GM23338 (cell line): Measurements from ENCODE around the gene EIF2AK3. TPM values are rescaled to one million over a fixed set of nuclear protein-coding genes. Genes with fewer than 3 reads are reported as not detected.

Experiments used
- ATAC-seq: fragments of 200-7000 bp; cut with Tn5 transposase; 3 replicates; pipeline ENCODE4 v1.9.1; 2020
- DNase-seq: peaks from one replicate; pipeline ENCODE4 v3.0.0-alpha.2; 2015; ENCODE audit warnings: low spot score
- H2AFZ ChIP-seq: fragments of 200-600 bp; sonication (generic); 2 replicates; pipeline ENCODE4 v1.8.0; 2016; ENCODE audit warnings: antibody characterized with exemption, mild to moderate bottlenecking, moderate library complexity
- H3F3A ChIP-seq: fragments of 200-600 bp; sonication (generic); replicated peaks from 2 replicates; pipeline ENCODE4 v1.8.0; 2017; ENCODE audit warnings: antibody characterized with exemption, mixed run types, low read depth
- H3K27ac ChIP-seq: fragments of 200-600 bp; sonication (generic); 2 replicates; pipeline ENCODE4 v1.6.1; 2016; ENCODE audit warnings: low read depth
- H3K27me3 ChIP-seq: fragments of 200-600 bp; sonication (generic); 2 replicates; pipeline ENCODE4 v1.8.0; 2016; ENCODE audit warnings: mild to moderate bottlenecking, mixed run types, moderate library complexity; ENCODE audit not compliant: insufficient read depth
- H3K36me3 ChIP-seq: fragments of 200-600 bp; sonication (generic); 2 replicates; pipeline ENCODE4 v1.8.0; 2016; ENCODE audit warnings: mild to moderate bottlenecking; ENCODE audit not compliant: insufficient read depth
- H3K4me1 ChIP-seq: fragments of 200-600 bp; sonication (generic); 2 replicates; pipeline ENCODE4 v1.8.0; 2016; ENCODE audit warnings: mild to moderate bottlenecking, moderate library complexity; ENCODE audit not compliant: insufficient read depth
- H3K4me2 ChIP-seq: fragments of 200-600 bp; sonication (generic); 2 replicates; pipeline ENCODE4 v1.7.1; 2017; ENCODE audit warnings: mixed run types
- H3K4me3 ChIP-seq: fragments of 200-600 bp; sonication (generic); 2 replicates; pipeline ENCODE4 v1.6.1; 2016; ENCODE audit warnings: mixed run types
- H3K79me2 ChIP-seq: fragments of 200-600 bp; sonication (generic); replicated peaks from 2 replicates; pipeline ENCODE4 v1.8.0; 2017; ENCODE audit warnings: mild to moderate bottlenecking; ENCODE audit not compliant: insufficient read depth
- H3K9me2 ChIP-seq: fragments of 200-600 bp; sonication (generic); 2 replicates; pipeline ENCODE4 v1.8.0; 2017; ENCODE audit not compliant: insufficient read depth
- H4K20me1 ChIP-seq: fragments of 200-600 bp; sonication (generic); replicated peaks from 2 replicates; pipeline ENCODE4 v1.8.0; 2017; ENCODE audit warnings: mild to moderate bottlenecking; ENCODE audit not compliant: insufficient read depth
- H3K27ac Mint-ChIP-seq: 2 replicates; pipeline ENCODE4 v1.8.0; 2020; ENCODE audit warnings: inconsistent platforms, mild to moderate bottlenecking, moderate library complexity, mixed read lengths
- H3K27me3 Mint-ChIP-seq: 3 replicates; pipeline ENCODE4 v1.8.0; 2022; ENCODE audit warnings: low read depth, mild to moderate bottlenecking, moderate library complexity, mixed read lengths, inconsistent platforms; ENCODE audit not compliant: insufficient read depth, poor library complexity
- H3K36me3 Mint-ChIP-seq: 3 replicates; pipeline ENCODE4 v1.8.0; 2021; ENCODE audit warnings: low read depth, mild to moderate bottlenecking, inconsistent platforms, moderate library complexity, mixed read lengths
- H3K4me1 Mint-ChIP-seq: 3 replicates; pipeline ENCODE4 v1.8.0; 2020; ENCODE audit warnings: mild to moderate bottlenecking, inconsistent platforms, mixed read lengths
- H3K4me3 Mint-ChIP-seq: 3 replicates; pipeline ENCODE4 v1.8.0; 2021; ENCODE audit warnings: moderate library complexity, mild to moderate bottlenecking, inconsistent platforms, mixed read lengths
- H3K9me3 Mint-ChIP-seq: 3 replicates; pipeline ENCODE4 v1.8.0; 2020; ENCODE audit warnings: moderate library complexity, mild to moderate bottlenecking, inconsistent platforms, mixed read lengths
- CREB1 ChIP-seq: fragments of 250-450 bp; sonication (Bioruptor Pico); IDR thresholded peaks from 2 replicates; pipeline ENCODE4 v1.5.0; 2020; ENCODE audit warnings: low read depth, mild to moderate bottlenecking, moderate library complexity
- EZH2 ChIP-seq: fragments of 200-600 bp; sonication (generic); IDR thresholded peaks from one replicate; pipeline ENCODE4 v1.8.0; 2017; ENCODE audit warnings: antibody characterized with exemption, mild to moderate bottlenecking, low read depth; ENCODE audit not compliant: unreplicated experiment
- EZH2phosphoT487 ChIP-seq: fragments of 200-600 bp; sonication (generic); IDR thresholded peaks from one replicate; pipeline ENCODE4 v1.8.1; 2018; ENCODE audit warnings: antibody characterized with exemption; ENCODE audit not compliant: unreplicated experiment
- JUNB ChIP-seq: IDR thresholded peaks from one replicate; pipeline ENCODE4 v1.6.1; 2016; ENCODE audit warnings: antibody characterized with exemption; ENCODE audit not compliant: unreplicated experiment
- NANOG ChIP-seq: IDR thresholded peaks from 2 replicates; pipeline ENCODE4 v1.6.1; 2016; ENCODE audit warnings: antibody characterized with exemption, borderline replicate concordance
- POLR2AphosphoS5 ChIP-seq: IDR thresholded peaks from 2 replicates; pipeline ENCODE4 v1.6.1; 2016; ENCODE audit warnings: antibody characterized with exemption, low read depth
- STAT1 ChIP-seq: IDR thresholded peaks from one replicate; pipeline ENCODE4 v1.6.1; 2016; ENCODE audit warnings: antibody characterized with exemption; ENCODE audit not compliant: unreplicated experiment
- ZNF114 ChIP-seq: fragments of 250-450 bp; sonication (Bioruptor Pico); IDR thresholded peaks from 2 replicates; pipeline ENCODE4 v1.5.0; 2020; ENCODE audit warnings: mild to moderate bottlenecking, moderate library complexity
- ZNF331 ChIP-seq: fragments of 250-450 bp; sonication (Bioruptor Pico); IDR thresholded peaks from 2 replicates; pipeline ENCODE4 v1.5.0; 2020; ENCODE audit warnings: low read depth, mild to moderate bottlenecking, moderate library complexity
- polyA plus RNA-seq: library from polyadenylated mRNA; unstranded; fragments of >200 nt; fragmentation: Nextera tagmentation; extraction: Ambion mirVana; gene quantifications from 2 replicates; pipeline ENCODE4 v1.2.1, GENCODE V29; 2016
- total RNA-seq: library from RNA; depleted of rRNA; stranded (reverse); fragments of >200 nt; shearing (Covaris generic); gene quantifications from 2 replicates; pipeline ENCODE4 v1.2.3, GENCODE V29; 2014
- TF ChIP-seq, protein P1 (sequence below): fragments of 250-450 bp; sonication (Bioruptor Pico); IDR thresholded peaks from 2 replicates; pipeline ENCODE4 v1.5.0; 2020; ENCODE audit warnings: mild to moderate bottlenecking, moderate library complexity
- TF ChIP-seq, protein P2 (sequence below): IDR thresholded peaks from one replicate; pipeline ENCODE4 v1.6.1; 2018; ENCODE audit warnings: antibody characterized with exemption; ENCODE audit not compliant: unreplicated experiment
- TF ChIP-seq, protein P3 (sequence below): IDR thresholded peaks from 2 replicates; pipeline ENCODE4 v1.6.1; 2016; ENCODE audit warnings: antibody characterized with exemption
- TF ChIP-seq, protein P4 (sequence below), 2 experiments: fragments of 200-600 bp in 1 of 2; sonication (generic) in 1 of 2; conservative IDR thresholded peaks; 2 replicates each; pipeline versions ENCODE4 v1.5.1 to v1.6.1; 2016 to 2017; ENCODE audit warnings: antibody characterized with exemption in 2 of 2, low read depth in 2 of 2, mild to moderate bottlenecking in 2 of 2, moderate library complexity in 1 of 2

The EIF2AK3 gene
- total and polyA plus RNA-seq, 2 experiments from 2014 or later = 5.9 to 24.2 TPM

DNA sequence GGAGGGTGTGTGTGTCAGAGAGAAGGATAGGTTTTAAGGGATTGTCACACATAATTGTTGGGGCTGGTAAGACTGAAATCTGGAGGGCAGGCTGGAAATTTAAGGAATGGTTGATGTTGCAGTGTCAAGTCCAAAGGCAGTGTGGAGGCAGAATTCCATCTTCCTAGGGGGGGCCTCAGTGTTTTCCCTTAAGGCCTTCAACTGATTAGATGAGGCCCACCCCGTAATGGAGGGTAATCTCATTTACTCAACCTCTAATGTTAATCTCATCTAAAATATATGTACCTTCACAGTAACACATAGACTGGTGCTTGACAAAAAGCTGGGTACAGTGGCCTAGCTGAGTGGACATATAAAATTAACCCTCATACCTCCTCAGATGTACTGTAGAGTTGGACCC is 33.4 kb upstream of the EIF2AK3 start:
- no peak overlapping the region for H2AFZ ChIP-seq
- no peak overlapping the region for H3K4me3 Mint-ChIP-seq
- peaks cover 17% of the 10 kb centered on the region; the same call in 1 of the 2 replicates for H3K9me2 ChIP-seq
- no peaks in the 10 kb centered on the region for H3K27me3 ChIP-seq
- peaks cover 6% of the 10 kb centered on the region for H3K4me1 ChIP-seq
- no peaks in the 10 kb centered on the region for H3K36me3 Mint-ChIP-seq
- no peaks in the 10 kb centered on the region for H3K27me3 Mint-ChIP-seq
- no peaks in the 10 kb centered on the region for H3K36me3 ChIP-seq
- H3F3A ChIP-seq = 0 out of 2 replicates have a peak, but pooled peaks cover 4% of the 10 kb centered on the region
- peak overlapping the region; percentile 38; the same call in 1 of the 2 replicates for H3K27ac Mint-ChIP-seq
- H4K20me1 ChIP-seq = no peaks in the 10 kb centered on the region
- ATAC-seq (no peak), DNase-seq (no peak)
- H3K4me3 ChIP-seq = no peak overlapping the region
- H3K79me2 ChIP-seq = no peaks in the 10 kb centered on the region
- TF ChIP-seq, protein P1, sequence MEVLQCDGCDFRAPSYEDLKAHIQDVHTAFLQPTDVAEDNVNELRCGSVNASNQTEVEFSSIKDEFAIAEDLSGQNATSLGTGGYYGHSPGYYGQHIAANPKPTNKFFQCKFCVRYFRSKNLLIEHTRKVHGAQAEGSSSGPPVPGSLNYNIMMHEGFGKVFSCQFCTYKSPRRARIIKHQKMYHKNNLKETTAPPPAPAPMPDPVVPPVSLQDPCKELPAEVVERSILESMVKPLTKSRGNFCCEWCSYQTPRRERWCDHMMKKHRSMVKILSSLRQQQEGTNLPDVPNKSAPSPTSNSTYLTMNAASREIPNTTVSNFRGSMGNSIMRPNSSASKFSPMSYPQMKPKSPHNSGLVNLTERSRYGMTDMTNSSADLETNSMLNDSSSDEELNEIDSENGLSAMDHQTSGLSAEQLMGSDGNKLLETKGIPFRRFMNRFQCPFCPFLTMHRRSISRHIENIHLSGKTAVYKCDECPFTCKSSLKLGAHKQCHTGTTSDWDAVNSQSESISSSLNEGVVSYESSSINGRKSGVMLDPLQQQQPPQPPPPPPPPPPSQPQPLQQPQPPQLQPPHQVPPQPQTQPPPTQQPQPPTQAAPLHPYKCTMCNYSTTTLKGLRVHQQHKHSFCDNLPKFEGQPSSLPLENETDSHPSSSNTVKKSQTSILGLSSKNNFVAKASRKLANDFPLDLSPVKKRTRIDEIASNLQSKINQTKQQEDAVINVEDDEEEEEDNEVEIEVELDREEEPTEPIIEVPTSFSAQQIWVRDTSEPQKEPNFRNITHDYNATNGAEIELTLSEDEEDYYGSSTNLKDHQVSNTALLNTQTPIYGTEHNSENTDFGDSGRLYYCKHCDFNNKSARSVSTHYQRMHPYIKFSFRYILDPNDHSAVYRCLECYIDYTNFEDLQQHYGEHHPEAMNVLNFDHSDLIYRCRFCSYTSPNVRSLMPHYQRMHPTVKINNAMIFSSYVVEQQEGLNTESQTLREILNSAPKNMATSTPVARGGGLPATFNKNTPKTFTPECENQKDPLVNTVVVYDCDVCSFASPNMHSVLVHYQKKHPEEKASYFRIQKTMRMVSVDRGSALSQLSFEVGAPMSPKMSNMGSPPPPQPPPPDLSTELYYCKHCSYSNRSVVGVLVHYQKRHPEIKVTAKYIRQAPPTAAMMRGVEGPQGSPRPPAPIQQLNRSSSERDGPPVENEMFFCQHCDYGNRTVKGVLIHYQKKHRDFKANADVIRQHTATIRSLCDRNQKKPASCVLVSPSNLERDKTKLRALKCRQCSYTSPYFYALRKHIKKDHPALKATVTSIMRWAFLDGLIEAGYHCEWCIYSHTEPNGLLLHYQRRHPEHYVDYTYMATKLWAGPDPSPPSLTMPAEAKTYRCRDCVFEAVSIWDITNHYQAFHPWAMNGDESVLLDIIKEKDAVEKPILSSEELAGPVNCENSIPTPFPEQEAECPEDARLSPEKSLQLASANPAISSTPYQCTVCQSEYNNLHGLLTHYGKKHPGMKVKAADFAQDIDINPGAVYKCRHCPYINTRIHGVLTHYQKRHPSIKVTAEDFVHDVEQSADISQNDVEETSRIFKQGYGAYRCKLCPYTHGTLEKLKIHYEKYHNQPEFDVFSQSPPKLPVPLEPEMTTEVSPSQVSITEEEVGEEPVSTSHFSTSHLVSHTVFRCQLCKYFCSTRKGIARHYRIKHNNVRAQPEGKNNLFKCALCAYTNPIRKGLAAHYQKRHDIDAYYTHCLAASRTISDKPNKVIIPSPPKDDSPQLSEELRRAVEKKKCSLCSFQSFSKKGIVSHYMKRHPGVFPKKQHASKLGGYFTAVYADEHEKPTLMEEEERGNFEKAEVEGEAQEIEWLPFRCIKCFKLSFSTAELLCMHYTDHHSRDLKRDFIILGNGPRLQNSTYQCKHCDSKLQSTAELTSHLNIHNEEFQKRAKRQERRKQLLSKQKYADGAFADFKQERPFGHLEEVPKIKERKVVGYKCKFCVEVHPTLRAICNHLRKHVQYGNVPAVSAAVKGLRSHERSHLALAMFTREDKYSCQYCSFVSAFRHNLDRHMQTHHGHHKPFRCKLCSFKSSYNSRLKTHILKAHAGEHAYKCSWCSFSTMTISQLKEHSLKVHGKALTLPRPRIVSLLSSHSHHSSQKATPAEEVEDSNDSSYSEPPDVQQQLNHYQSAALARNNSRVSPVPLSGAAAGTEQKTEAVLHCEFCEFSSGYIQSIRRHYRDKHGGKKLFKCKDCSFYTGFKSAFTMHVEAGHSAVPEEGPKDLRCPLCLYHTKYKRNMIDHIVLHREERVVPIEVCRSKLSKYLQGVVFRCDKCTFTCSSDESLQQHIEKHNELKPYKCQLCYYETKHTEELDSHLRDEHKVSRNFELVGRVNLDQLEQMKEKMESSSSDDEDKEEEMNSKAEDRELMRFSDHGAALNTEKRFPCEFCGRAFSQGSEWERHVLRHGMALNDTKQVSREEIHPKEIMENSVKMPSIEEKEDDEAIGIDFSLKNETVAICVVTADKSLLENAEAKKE (CRISPR knock-in tag) = no peak
- TF ChIP-seq POLR2AphosphoS5 = no peak
- TF ChIP-seq ZNF114 = no peak
- no peak for TF ChIP-seq ZNF331 (CRISPR knock-in tag)
- no peak for TF ChIP-seq EZH2phosphoT487
- no peak for TF ChIP-seq STAT1
- TF ChIP-seq EZH2 = no peak
- TF ChIP-seq NANOG = no peak
- TF ChIP-seq CREB1 (CRISPR knock-in tag) = no peak
- TF ChIP-seq, protein P2, sequence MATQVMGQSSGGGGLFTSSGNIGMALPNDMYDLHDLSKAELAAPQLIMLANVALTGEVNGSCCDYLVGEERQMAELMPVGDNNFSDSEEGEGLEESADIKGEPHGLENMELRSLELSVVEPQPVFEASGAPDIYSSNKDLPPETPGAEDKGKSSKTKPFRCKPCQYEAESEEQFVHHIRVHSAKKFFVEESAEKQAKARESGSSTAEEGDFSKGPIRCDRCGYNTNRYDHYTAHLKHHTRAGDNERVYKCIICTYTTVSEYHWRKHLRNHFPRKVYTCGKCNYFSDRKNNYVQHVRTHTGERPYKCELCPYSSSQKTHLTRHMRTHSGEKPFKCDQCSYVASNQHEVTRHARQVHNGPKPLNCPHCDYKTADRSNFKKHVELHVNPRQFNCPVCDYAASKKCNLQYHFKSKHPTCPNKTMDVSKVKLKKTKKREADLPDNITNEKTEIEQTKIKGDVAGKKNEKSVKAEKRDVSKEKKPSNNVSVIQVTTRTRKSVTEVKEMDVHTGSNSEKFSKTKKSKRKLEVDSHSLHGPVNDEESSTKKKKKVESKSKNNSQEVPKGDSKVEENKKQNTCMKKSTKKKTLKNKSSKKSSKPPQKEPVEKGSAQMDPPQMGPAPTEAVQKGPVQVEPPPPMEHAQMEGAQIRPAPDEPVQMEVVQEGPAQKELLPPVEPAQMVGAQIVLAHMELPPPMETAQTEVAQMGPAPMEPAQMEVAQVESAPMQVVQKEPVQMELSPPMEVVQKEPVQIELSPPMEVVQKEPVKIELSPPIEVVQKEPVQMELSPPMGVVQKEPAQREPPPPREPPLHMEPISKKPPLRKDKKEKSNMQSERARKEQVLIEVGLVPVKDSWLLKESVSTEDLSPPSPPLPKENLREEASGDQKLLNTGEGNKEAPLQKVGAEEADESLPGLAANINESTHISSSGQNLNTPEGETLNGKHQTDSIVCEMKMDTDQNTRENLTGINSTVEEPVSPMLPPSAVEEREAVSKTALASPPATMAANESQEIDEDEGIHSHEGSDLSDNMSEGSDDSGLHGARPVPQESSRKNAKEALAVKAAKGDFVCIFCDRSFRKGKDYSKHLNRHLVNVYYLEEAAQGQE = no peak
- TF ChIP-seq, protein P3, sequence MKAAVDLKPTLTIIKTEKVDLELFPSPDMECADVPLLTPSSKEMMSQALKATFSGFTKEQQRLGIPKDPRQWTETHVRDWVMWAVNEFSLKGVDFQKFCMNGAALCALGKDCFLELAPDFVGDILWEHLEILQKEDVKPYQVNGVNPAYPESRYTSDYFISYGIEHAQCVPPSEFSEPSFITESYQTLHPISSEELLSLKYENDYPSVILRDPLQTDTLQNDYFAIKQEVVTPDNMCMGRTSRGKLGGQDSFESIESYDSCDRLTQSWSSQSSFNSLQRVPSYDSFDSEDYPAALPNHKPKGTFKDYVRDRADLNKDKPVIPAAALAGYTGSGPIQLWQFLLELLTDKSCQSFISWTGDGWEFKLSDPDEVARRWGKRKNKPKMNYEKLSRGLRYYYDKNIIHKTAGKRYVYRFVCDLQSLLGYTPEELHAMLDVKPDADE = no peak
- TF ChIP-seq JUNB = no peak
- TF ChIP-seq, protein P4, sequence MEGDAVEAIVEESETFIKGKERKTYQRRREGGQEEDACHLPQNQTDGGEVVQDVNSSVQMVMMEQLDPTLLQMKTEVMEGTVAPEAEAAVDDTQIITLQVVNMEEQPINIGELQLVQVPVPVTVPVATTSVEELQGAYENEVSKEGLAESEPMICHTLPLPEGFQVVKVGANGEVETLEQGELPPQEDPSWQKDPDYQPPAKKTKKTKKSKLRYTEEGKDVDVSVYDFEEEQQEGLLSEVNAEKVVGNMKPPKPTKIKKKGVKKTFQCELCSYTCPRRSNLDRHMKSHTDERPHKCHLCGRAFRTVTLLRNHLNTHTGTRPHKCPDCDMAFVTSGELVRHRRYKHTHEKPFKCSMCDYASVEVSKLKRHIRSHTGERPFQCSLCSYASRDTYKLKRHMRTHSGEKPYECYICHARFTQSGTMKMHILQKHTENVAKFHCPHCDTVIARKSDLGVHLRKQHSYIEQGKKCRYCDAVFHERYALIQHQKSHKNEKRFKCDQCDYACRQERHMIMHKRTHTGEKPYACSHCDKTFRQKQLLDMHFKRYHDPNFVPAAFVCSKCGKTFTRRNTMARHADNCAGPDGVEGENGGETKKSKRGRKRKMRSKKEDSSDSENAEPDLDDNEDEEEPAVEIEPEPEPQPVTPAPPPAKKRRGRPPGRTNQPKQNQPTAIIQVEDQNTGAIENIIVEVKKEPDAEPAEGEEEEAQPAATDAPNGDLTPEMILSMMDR (conservative IDR thresholded peaks at IDR 0.05; ENCODE audit: low read depth in 2 of 2) = no peak
- no peak overlapping the region for H3K4me2 ChIP-seq
- peaks cover 3% of the 10 kb centered on the region; the same call in 1 of the 3 replicates for H3K9me3 Mint-ChIP-seq
- H3K27ac ChIP-seq = peak overlapping the region; percentile 83; the same call in 1 of the 2 replicates
- H3K4me1 Mint-ChIP-seq = peaks cover 19% of the 10 kb centered on the region
